ENCODE results near the gene CERK. TPM values are rescaled to one million over a fixed set of nuclear protein-coding genes. Genes with fewer than 3 reads are reported as not detected.

Gene CERK
- polyA plus RNA-seq, 6 donors from 2014 or later, result 7.6 to 31.2 (median 19.2) TPM

- peak; percentile 57 to 63 for ATAC-seq (ENCODE audit: low read depth in 2 of 2)
- Mint-ChIP-seq H3K27me3 (no peaks in the 10 kb centered on the region), H3K27ac (peak overlapping the region; percentile 93 to 98 (median 97)), H3K9me3 (no peaks in the 10 kb centered on the region), H3K36me3 (no peaks in the 10 kb centered on the region), H3K4me3 (peak overlapping the region; percentile 64 to 93 (median 86)), H3K4me1 (peaks cover 71 to 94% (median 90%) of the 10 kb centered on the region in 3 donors)
- DNase-seq, result peak; percentile 75
Observed at GRCh38 chr22:46774253-46774979, 36.4 kb upstream of the CERK start.

- Mint-ChIP-seq H3K9me3 (no peaks in the 10 kb centered on the region), H3K27me3 (no peaks in the 10 kb centered on the region), H3K4me1 (peaks cover 81 to 94% (median 92%) of the 10 kb centered on the region in 3 donors), H3K27ac (peak overlapping the region; percentile 47 to 98 (median 86)), H3K4me3 (peak overlapping the region; percentile 47 to 93 (median 78)), H3K36me3 (no peaks in the 10 kb centered on the region)
- ATAC-seq (ENCODE audit: low read depth in 2 of 2) (no peak), DNase-seq (peak; percentile 40)
Observed at GRCh38 chr22:46773076-46773475, 35.0 kb upstream of the CERK start.

GRCh38 chr22:46770726-46771125 is 32.7 kb upstream of the CERK start:
- DNase-seq, result peak; percentile 69
- no peaks in the 10 kb centered on the region for H3K27me3 Mint-ChIP-seq
- peak; percentile 10 to 15 for ATAC-seq (ENCODE audit: low read depth in 2 of 2)
- H3K36me3 Mint-ChIP-seq, result peaks cover 0 to 12% of the 10 kb centered on the region in 2 donors
- peak overlapping the region; percentile 98 to 100 (median 100) for H3K27ac Mint-ChIP-seq
- no peaks in the 10 kb centered on the region for H3K9me3 Mint-ChIP-seq
- H3K4me1 Mint-ChIP-seq, result peaks cover 72 to 94% (median 88%) of the 10 kb centered on the region in 3 donors
- H3K4me3 Mint-ChIP-seq, result peak overlapping the region; percentile 76 to 96 (median 88)

- peak overlapping the region; percentile 76 to 96 (median 91) for H3K4me3 Mint-ChIP-seq
- H3K9me3 Mint-ChIP-seq, result no peaks in the 10 kb centered on the region
Observed at GRCh38 chr22:46770151-46770641, 32.1 kb upstream of the CERK start.

GRCh38 chr22:46769706-46770105 is 31.7 kb upstream of the CERK start:
- H3K4me3 Mint-ChIP-seq, result peak overlapping the region; percentile 74 to 96 (median 90)
- H3K4me1 Mint-ChIP-seq, result peaks cover 68 to 94% (median 88%) of the 10 kb centered on the region in 3 donors
- H3K27ac Mint-ChIP-seq, result peak overlapping the region; percentile 99 to 100 (median 100)
- H3K36me3 Mint-ChIP-seq, result peaks cover under 1 to 12% of the 10 kb centered on the region in 2 donors
- no peaks in the 10 kb centered on the region for H3K9me3 Mint-ChIP-seq
- H3K27me3 Mint-ChIP-seq, result no peaks in the 10 kb centered on the region
- ATAC-seq (ENCODE audit: low read depth in 2 of 2), result no peak
- no peak for DNase-seq

More at GRCh38 chr22:46770151-46770641, 32.1 kb upstream of the CERK start:
- no peaks in the 10 kb centered on the region for H3K27me3 Mint-ChIP-seq
- peak overlapping the region; percentile 99 to 100 (median 100) for H3K27ac Mint-ChIP-seq
- peaks cover 0 to 12% of the 10 kb centered on the region in 2 donors for H3K36me3 Mint-ChIP-seq
- peaks cover 68 to 94% (median 88%) of the 10 kb centered on the region in 3 donors for H3K4me1 Mint-ChIP-seq
- no peak for DNase-seq
- ATAC-seq (ENCODE audit: low read depth in 2 of 2), result no peak

GRCh38 chr22:46769191-46769675 is 31.2 kb upstream of the CERK start:
- Mint-ChIP-seq H3K4me3 (peak overlapping the region; percentile 74 to 96 (median 90)), H3K27me3 (no peaks in the 10 kb centered on the region), H3K36me3 (peaks cover 5 to 12% of the 10 kb centered on the region in 2 donors), H3K27ac (peak overlapping the region; percentile 99 to 100 (median 100)), H3K4me1 (peaks cover 68 to 94% (median 88%) of the 10 kb centered on the region in 3 donors), H3K9me3 (no peaks in the 10 kb centered on the region)
- DNase-seq (peak; percentile 51), ATAC-seq (ENCODE audit: low read depth in 2 of 2) (peak; percentile 37 to 47)

- peaks cover 69 to 86% (median 84%) of the 10 kb centered on the region in 3 donors for H3K4me1 Mint-ChIP-seq
- H3K36me3 Mint-ChIP-seq, result peaks cover 8 to 12% of the 10 kb centered on the region in 2 donors
- ATAC-seq (ENCODE audit: low read depth in 2 of 2), result no peak
- DNase-seq, result no peak
- peak overlapping the region; percentile 99 to 100 (median 100) for H3K27ac Mint-ChIP-seq
- no peaks in the 10 kb centered on the region for H3K27me3 Mint-ChIP-seq
- H3K9me3 Mint-ChIP-seq, result no peaks in the 10 kb centered on the region
- peak overlapping the region; percentile 74 to 96 (median 90) for H3K4me3 Mint-ChIP-seq
Observed at GRCh38 chr22:46767249-46767985, 29.4 kb upstream of the CERK start.

GRCh38 chr22:46766611-46767010 is 28.6 kb upstream of the CERK start:
- H3K4me1 Mint-ChIP-seq, result peaks cover 77 to 92% (median 91%) of the 10 kb centered on the region in 3 donors
- H3K27ac Mint-ChIP-seq, result peak overlapping the region; percentile 52 to 100 (median 91)
- H3K9me3 Mint-ChIP-seq, result no peaks in the 10 kb centered on the region
- no peaks in the 10 kb centered on the region for H3K27me3 Mint-ChIP-seq
- DNase-seq (no peak), ATAC-seq (ENCODE audit: low read depth in 2 of 2) (no peak)
- peak overlapping the region; percentile 71 to 95 (median 82) for H3K4me3 Mint-ChIP-seq
- H3K36me3 Mint-ChIP-seq, result peaks cover 8 to 12% of the 10 kb centered on the region in 2 donors

- peak overlapping the region; percentile 96 to 100 (median 99) for H3K4me3 Mint-ChIP-seq
- peak overlapping the region in 4 of 6 donors; percentile 81 to 100 (median 99) for H3K27ac Mint-ChIP-seq
- no peaks in the 10 kb centered on the region for H3K9me3 Mint-ChIP-seq
- DNase-seq, result no peak
- peaks cover 8 to 12% of the 10 kb centered on the region in 2 donors for H3K36me3 Mint-ChIP-seq
- peaks cover 69 to 83% (median 76%) of the 10 kb centered on the region in 3 donors for H3K4me1 Mint-ChIP-seq
- ATAC-seq (ENCODE audit: low read depth in 2 of 2), result no peak
- H3K27me3 Mint-ChIP-seq, result no peaks in the 10 kb centered on the region
Observed at GRCh38 chr22:46764779-46765485, 26.9 kb upstream of the CERK start.

GRCh38 chr22:46764140-46764680 is 26.2 kb upstream of the CERK start:
- no peaks in the 10 kb centered on the region for H3K27me3 Mint-ChIP-seq
- peak overlapping the region; percentile 81 to 100 (median 94) for H3K27ac Mint-ChIP-seq
- peaks cover 62 to 76% (median 69%) of the 10 kb centered on the region in 3 donors for H3K4me1 Mint-ChIP-seq
- DNase-seq (no peak), ATAC-seq (ENCODE audit: low read depth in 2 of 2) (no peak)
- peak overlapping the region; percentile 96 to 100 (median 99) for H3K4me3 Mint-ChIP-seq
- peaks cover 8 to 12% of the 10 kb centered on the region in 2 donors for H3K36me3 Mint-ChIP-seq
- no peaks in the 10 kb centered on the region for H3K9me3 Mint-ChIP-seq

GRCh38 chr22:46763051-46763705 is 25.1 kb upstream of the CERK start:
- peak overlapping the region; percentile 99 to 100 (median 99) for H3K27ac Mint-ChIP-seq
- H3K4me1 Mint-ChIP-seq, result peaks cover 59 to 75% (median 66%) of the 10 kb centered on the region in 3 donors
- ATAC-seq (ENCODE audit: low read depth in 2 of 2) (peak; percentile 66 to 71), DNase-seq (peak; percentile 79)
- H3K9me3 Mint-ChIP-seq, result no peaks in the 10 kb centered on the region
- peaks cover 8 to 12% of the 10 kb centered on the region in 2 donors for H3K36me3 Mint-ChIP-seq
- H3K27me3 Mint-ChIP-seq, result no peaks in the 10 kb centered on the region
- H3K4me3 Mint-ChIP-seq, result peak overlapping the region; percentile 96 to 100 (median 99)
